ENCODE results near the gene GPR37.

- no peak for TF ChIP-seq EZH2 (IDR thresholded peaks at IDR 0.05; ENCODE audit: borderline replicate concordance, low read depth, low read length, severe bottlenecking)
- TF ChIP-seq CTCF (IDR thresholded peaks at IDR 0.05; ENCODE audit: extremely low read depth in 1 of 2, insufficient read depth in 1 of 2, low read depth in 1 of 2, low read length in 2 of 2) = no peak
- TF ChIP-seq MAX (IDR thresholded peaks at IDR 0.05; ENCODE audit: insufficient read depth, insufficient read length) = no peak
- TF ChIP-seq POLR2A (IDR thresholded peaks at IDR 0.05; ENCODE audit: low read depth, low read length) = no peak
- TF ChIP-seq POLR2AphosphoS5 (IDR thresholded peaks at IDR 0.05; ENCODE audit: insufficient read depth, low read depth, low read length) = no peak
- no peak for TF ChIP-seq FOS (IDR thresholded peaks at IDR 0.05; ENCODE audit: borderline replicate concordance, insufficient read depth, low read length)
Observed at GRCh38 chr7:124790645-124791044, 25.1 kb upstream of the GPR37 start.

Data from endothelial cell of umbilical vein (primary cell).